ENCODE data around the gene ANO4.

DNA sequence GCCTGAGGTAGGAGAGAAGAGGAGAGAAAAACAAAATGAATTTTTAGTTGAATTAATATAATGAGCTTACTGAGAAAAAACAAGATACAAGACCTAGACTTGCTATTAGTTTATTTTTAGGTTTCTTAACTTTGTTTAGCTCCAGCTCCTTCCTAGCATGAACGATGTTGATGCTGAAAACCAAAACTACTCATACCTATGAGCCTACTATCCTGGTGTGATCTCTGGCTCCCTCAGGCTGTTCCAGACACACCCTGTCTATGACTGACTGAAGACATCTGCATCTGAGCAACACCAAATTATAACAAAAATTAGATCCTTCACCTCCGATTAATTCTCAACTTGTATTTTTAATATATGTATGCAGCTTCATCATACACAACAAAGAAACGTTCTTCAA, 225.1 kb downstream of the ANO4 start:
- TF ChIP-seq YY1 (IDR thresholded peaks at IDR 0.05; ENCODE audit: insufficient read depth, insufficient read length) (no peak), SUZ12 (IDR thresholded peaks at IDR 0.05; ENCODE audit: extremely low read depth, insufficient read depth, insufficient read length) (no peak), ZNF274 (IDR thresholded peaks at IDR 0.05; ENCODE audit: low read depth, low read length) (no peak)

Data from NT2/D1 (cell line).